ENCODE results near the gene MZT1.

Gene MZT1

GRCh38 chr13:72680353-72680752 lies 47.1 kb downstream of the MZT1 start:
- no peak for DNase-seq (ENCODE audit: low spot score)

GRCh38 chr13:72678312-72678711 lies 49.1 kb downstream of the MZT1 start:
- no peak for DNase-seq (ENCODE audit: low spot score)

GRCh38 chr13:72677431-72677830 lies 50.0 kb downstream of the MZT1 start:
- no peak for DNase-seq (ENCODE audit: low spot score)

GRCh38 chr13:72666391-72666790 lies 61.0 kb downstream of the MZT1 start:
- DNase-seq (ENCODE audit: low spot score) = no peak

GRCh38 chr13:72662548-72662947 lies 64.9 kb downstream of the MZT1 start:
- no peak for DNase-seq (ENCODE audit: low spot score)

Data from COLO829 (cell line).